SK-N-SH (cell line): ENCODE measurements around the gene CFAP58.

Source experiments
- CTCF ChIP-seq: fragments of 200-600 bp; sonication (generic); IDR thresholded peaks from 2 replicates; pipeline ENCODE4 v1.6.1; 2017; ENCODE audit warnings: antibody characterized with exemption, mild to moderate bottlenecking, moderate library complexity
- EP300 ChIP-seq, 2 experiments: IDR thresholded peaks; 2 replicates each; pipeline versions ENCODE4 v1.4.0 to v1.6.1; 2012; ENCODE audit warnings: borderline replicate concordance in 1 of 2, low read depth in 1 of 2, low read length in 1 of 2
- RFX5 ChIP-seq: IDR thresholded peaks from 2 replicates; pipeline ENCODE4 v1.6.1; 2012; ENCODE audit warnings: mild to moderate bottlenecking, improper control_type of control experiment, low read length

GRCh38 chr10:104351919-104352318 lies 1.7 kb upstream of the CFAP58 start:
- TF ChIP-seq RFX5: no peak
- TF ChIP-seq CTCF: no peak
- TF ChIP-seq EP300 (IDR thresholded peaks at IDR 0.05; ENCODE audit: borderline replicate concordance in 1 of 2, low read depth in 1 of 2, low read length in 1 of 2): no peak
